ENCODE measurements around the gene ABHD1.

Gene ABHD1

GRCh38 chr2:27138111-27138510, 14.5 kb downstream of the ABHD1 start:
- DNase-seq, result no peak

- DNase-seq, result no peak
Observed at GRCh38 chr2:27139310-27139709, 15.7 kb downstream of the ABHD1 start, which contains the start of gene PRR30. TSS of gene PRR30 (minus strand) at chr2:27139410. CDS start at chr2:27138329, 1,081 bp downstream.

- no peak for DNase-seq
Observed at GRCh38 chr2:27143285-27143684, 19.7 kb downstream of the ABHD1 start.

GRCh38 chr2:27145682-27146081, 22.1 kb downstream of the ABHD1 start:
- DNase-seq, result no peak

GRCh38 chr2:27147935-27148334, 24.3 kb downstream of the ABHD1 start:
- no peak for DNase-seq

GRCh38 chr2:27148801-27149439, 25.3 kb downstream of the ABHD1 start, which contains the start of gene TCF23:
TSS of gene TCF23 (plus strand) at chr2:27149004. CDS start at chr2:27149134, 130 bp downstream.
- no peak for DNase-seq

- DNase-seq, result no peak
Observed at GRCh38 chr2:27149570-27150405, 26.2 kb downstream of the ABHD1 start.

- DNase-seq, result no peak
Observed at GRCh38 chr2:27150639-27151230, 27.1 kb downstream of the ABHD1 start.

- DNase-seq, result no peak
Observed at GRCh38 chr2:27152102-27152795, 28.6 kb downstream of the ABHD1 start.

GRCh38 chr2:27152796-27153464, 29.3 kb downstream of the ABHD1 start:
- no peak for DNase-seq

GRCh38 chr2:27154488-27154887, 30.9 kb downstream of the ABHD1 start:
- no peak for DNase-seq

GRCh38 chr2:27155069-27155520, 31.5 kb downstream of the ABHD1 start:
- DNase-seq, result no peak

GRCh38 chr2:27158468-27158867, 34.9 kb downstream of the ABHD1 start:
- no peak for DNase-seq

- DNase-seq, result no peak
Observed at GRCh38 chr2:27159271-27159670, 35.7 kb downstream of the ABHD1 start.

GRCh38 chr2:27160191-27160590, 36.6 kb downstream of the ABHD1 start:
- DNase-seq, result no peak

- no peak for DNase-seq
Observed at GRCh38 chr2:27162151-27163121, 38.8 kb downstream of the ABHD1 start.

- DNase-seq, result no peak
Observed at GRCh38 chr2:27164960-27165763, 41.5 kb downstream of the ABHD1 start.

GRCh38 chr2:27170581-27171337, 47.1 kb downstream of the ABHD1 start:
- no peak for DNase-seq

GRCh38 chr2:27171351-27171848, 47.8 kb downstream of the ABHD1 start:
- no peak for DNase-seq

Data from activated CD4-positive, CD25-positive, alpha-beta regulatory T cell (primary cell).